AG04449 (cell line): ENCODE data around the gene PAOX.

Experiments used
- CTCF ChIA-PET: fragments of 350-600 bp; formaldehyde crosslinking; extraction: SDS; loops from one replicate; lab custom pipeline; 2021; ENCODE audit warnings: antibody characterized with exemption; lab: Yijun Ruan, JAX
- POLR2A ChIA-PET: fragments of 400-600, 350-600 bp; formaldehyde crosslinking; extraction: SDS; loops from one replicate; lab custom pipeline; 2020; ENCODE audit warnings: antibody characterized with exemption, inconsistent platforms; lab: Yijun Ruan, JAX
- DNase-seq: peaks from one replicate; pipeline ENCODE4 v3.0.0-alpha.2; 2010; ENCODE audit warnings: low read depth, low spot score
- H3K4me3 ChIP-seq: 2 replicates; pipeline ENCODE4 v1.5.1; 2011; ENCODE audit warnings: low read depth, mild to moderate bottlenecking, control low read depth, low read length
- TF ChIP-seq, protein P1 (sequence below): IDR thresholded peaks from one replicate; pipeline ENCODE4 v1.5.1; 2011; ENCODE audit warnings: mild to moderate bottlenecking, moderate library complexity, low read length, control low read depth, inconsistent platforms; ENCODE audit not compliant: insufficient read depth; ENCODE audit errors: missing control alignments

Gene PAOX

DNA sequence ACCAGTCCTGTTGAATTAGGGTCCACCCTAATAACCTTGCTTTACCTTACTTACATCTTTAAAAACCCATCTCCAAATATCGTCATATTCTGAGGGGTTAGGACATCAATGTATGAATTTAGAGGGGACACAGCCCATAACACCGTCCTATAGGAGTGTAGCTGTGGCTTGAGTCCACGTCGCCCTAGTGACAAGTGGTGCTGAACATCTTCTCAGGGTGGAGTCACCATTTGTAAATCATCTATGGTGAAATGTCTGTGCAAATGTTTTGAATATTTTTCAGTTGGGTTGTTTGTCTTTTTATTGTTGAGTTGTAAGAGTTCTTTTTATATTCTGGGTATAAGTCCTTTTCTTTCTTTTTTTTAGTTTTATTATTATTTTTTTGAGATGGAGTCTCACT lies 37.1 kb upstream of the PAOX start:
- POLR2A ChIA-PET: no interaction called here
- TF ChIP-seq, protein P1, sequence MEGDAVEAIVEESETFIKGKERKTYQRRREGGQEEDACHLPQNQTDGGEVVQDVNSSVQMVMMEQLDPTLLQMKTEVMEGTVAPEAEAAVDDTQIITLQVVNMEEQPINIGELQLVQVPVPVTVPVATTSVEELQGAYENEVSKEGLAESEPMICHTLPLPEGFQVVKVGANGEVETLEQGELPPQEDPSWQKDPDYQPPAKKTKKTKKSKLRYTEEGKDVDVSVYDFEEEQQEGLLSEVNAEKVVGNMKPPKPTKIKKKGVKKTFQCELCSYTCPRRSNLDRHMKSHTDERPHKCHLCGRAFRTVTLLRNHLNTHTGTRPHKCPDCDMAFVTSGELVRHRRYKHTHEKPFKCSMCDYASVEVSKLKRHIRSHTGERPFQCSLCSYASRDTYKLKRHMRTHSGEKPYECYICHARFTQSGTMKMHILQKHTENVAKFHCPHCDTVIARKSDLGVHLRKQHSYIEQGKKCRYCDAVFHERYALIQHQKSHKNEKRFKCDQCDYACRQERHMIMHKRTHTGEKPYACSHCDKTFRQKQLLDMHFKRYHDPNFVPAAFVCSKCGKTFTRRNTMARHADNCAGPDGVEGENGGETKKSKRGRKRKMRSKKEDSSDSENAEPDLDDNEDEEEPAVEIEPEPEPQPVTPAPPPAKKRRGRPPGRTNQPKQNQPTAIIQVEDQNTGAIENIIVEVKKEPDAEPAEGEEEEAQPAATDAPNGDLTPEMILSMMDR: no peak
- CTCF ChIA-PET: interaction anchor here (0.7 kb wide), 1 partner anchor 12 kb away, joined by 3 read pairs; no protein-coding TSS in a partner anchor
- no peak overlapping the region for H3K4me3 ChIP-seq
- DNase-seq: no peak

GRCh38 chr10:133342942-133343341 lies 36.1 kb upstream of the PAOX start:
- POLR2A ChIA-PET: no interaction called here
- no peak overlapping the region for H3K4me3 ChIP-seq
- no peak for DNase-seq
- CTCF ChIA-PET: interaction anchor here (0.7 to 3.0 kb wide), 3 partner anchors 13 to 28 kb away, joined by 3 to 15 read pairs (median 3); no protein-coding TSS in a partner anchor
- TF ChIP-seq, protein P1: no peak

- no peak for DNase-seq
- ChIA-PET CTCF (interaction anchor here (1.0 to 3.0 kb wide), 3 partner anchors 11 to 27 kb away, joined by 3 to 15 read pairs (median 3); no protein-coding TSS in a partner anchor), POLR2A (no interaction called here)
- H3K4me3 ChIP-seq: no peak overlapping the region
- TF ChIP-seq, protein P1: no peak
These were observed 35.5 kb upstream of the PAOX start for GRCh38 chr10:133343558-133343957.

DNA sequence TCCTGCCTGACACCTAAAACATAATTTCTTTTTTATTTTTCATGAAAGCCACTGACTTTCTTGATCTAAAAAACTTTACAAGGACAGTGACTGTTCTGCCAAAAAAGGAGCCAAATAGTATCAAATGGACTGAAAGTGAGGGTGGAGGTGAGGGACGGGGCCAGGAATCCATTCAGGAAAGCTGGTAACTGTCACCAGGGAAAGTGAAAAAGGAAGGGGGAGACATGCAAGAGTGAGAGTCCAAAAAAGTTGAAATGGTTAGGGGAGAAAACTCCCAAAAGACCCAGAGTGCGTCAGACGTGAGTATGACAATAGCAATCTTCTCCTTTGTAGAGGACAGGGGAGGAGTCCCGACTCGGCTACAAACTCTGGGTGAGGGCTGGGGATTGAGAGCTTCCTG lies 34.8 kb upstream of the PAOX start:
- ChIA-PET CTCF (interaction anchor here (1.2 to 3.0 kb wide), 2 partner anchors 11 to 15 kb away, joined by 3 to 15 read pairs; no protein-coding TSS in a partner anchor), POLR2A (no interaction called here)
- TF ChIP-seq, protein P1: no peak

DNA sequence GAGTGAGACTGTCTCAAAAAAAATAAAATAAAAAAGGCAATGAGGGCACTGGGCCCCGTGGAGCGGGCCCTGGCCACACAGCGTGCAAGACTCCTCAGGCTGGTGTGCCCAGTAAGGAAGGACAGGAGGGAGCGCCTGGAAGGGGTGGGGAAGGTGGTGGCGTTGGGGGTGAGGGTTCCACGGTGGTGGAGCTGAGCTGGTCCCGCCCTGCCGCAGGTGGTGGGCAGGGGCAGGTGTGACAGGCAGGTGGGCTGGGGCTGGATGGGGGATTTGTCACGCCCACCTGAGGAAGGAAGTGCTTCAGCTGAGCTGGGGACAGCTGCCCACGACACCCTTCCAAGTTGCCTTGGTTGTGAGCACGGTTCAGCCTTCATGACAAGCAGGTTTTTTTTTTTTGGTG lies 32.6 kb upstream of the PAOX start:
- H3K4me3 ChIP-seq: no peak overlapping the region
- CTCF ChIA-PET: interaction anchor here (2.3 kb wide), 1 partner anchor 19 kb away, joined by 6 read pairs; no protein-coding TSS in a partner anchor
- DNase-seq: no peak

More for the DNA sequence above, 34.8 kb upstream of the PAOX start:
- DNase-seq: no peak
- no peak overlapping the region for H3K4me3 ChIP-seq

More for the DNA sequence above, 32.6 kb upstream of the PAOX start:
- TF ChIP-seq, protein P1: no peak
- POLR2A ChIA-PET: no interaction called here
